MCF 10A (cell line): Measurements from ENCODE around the gene FOXP4. TPM values are rescaled to one million over a fixed set of nuclear protein-coding genes. Genes with fewer than 3 reads are reported as not detected.

ENCODE experiments used
- BruUV-seq: library from RNA; stranded (reverse); fragments of 400-500 nt; replicated peaks from 2 replicates; lab custom pipeline; 2021; lab: Mats Ljungman, UMichigan
- CTCF ChIA-PET: fragments of 300-600 bp; sonication (Branson Sonifier 250); formaldehyde crosslinking; extraction: SDS; loops from one replicate; lab custom pipeline; 2021; ENCODE audit warnings: antibody characterized with exemption, inconsistent platforms; lab: Yijun Ruan, JAX
- POLR2A ChIA-PET: fragments of 300-600, 350-650 bp; sonication (Branson Sonifier 250); formaldehyde crosslinking; extraction: SDS; loops from one replicate; lab custom pipeline; 2020; ENCODE audit warnings: antibody characterized with exemption, inconsistent platforms; lab: Yijun Ruan, JAX
- DNase-seq: peaks from one replicate; pipeline ENCODE4 v3.0.0-alpha.2; 2018; ENCODE audit not compliant: unreplicated experiment
- H3K27ac Mint-ChIP-seq: one replicate; pipeline ENCODE4 v1.8.0; 2022; ENCODE audit warnings: mild to moderate bottlenecking, low read depth, mixed read lengths; ENCODE audit not compliant: unreplicated experiment
- H3K27me3 Mint-ChIP-seq: one replicate; pipeline ENCODE4 v1.8.0; 2022; ENCODE audit warnings: mixed read lengths; ENCODE audit not compliant: insufficient read depth, unreplicated experiment
- H3K36me3 Mint-ChIP-seq: one replicate; pipeline ENCODE4 v1.8.0; 2022; ENCODE audit warnings: mild to moderate bottlenecking, moderate library complexity, mixed read lengths; ENCODE audit not compliant: insufficient read depth, unreplicated experiment
- H3K4me1 Mint-ChIP-seq: one replicate; pipeline ENCODE4 v1.8.0; 2022; ENCODE audit warnings: mixed read lengths; ENCODE audit not compliant: insufficient read depth, unreplicated experiment
- H3K4me3 Mint-ChIP-seq: one replicate; pipeline ENCODE4 v1.8.0; 2022; ENCODE audit warnings: mild to moderate bottlenecking, moderate library complexity, mixed read lengths; ENCODE audit not compliant: unreplicated experiment
- H3K9me3 Mint-ChIP-seq: one replicate; pipeline ENCODE4 v1.8.0; 2022; ENCODE audit warnings: mixed read lengths; ENCODE audit not compliant: unreplicated experiment
- intact Hi-C: fragments of 100-400 bp; cut with micrococcal nuclease; formaldehyde crosslinking; loops from 2 replicates; pipeline ENCODE4 v1.14.1; 2022
- total RNA-seq: library from RNA; stranded (reverse); gene quantifications from 2 replicates; pipeline ENCODE4 v1.2.3, GENCODE V29; 2022
- TF ChIP-seq, protein P1 (sequence below): fragments of 200-600 bp; IDR thresholded peaks from one replicate; pipeline ENCODE4 v1.8.0; 2022; ENCODE audit warnings: antibody characterized with exemption, mild to moderate bottlenecking; ENCODE audit not compliant: unreplicated experiment

Gene FOXP4
- total RNA-seq, 1 experiment from 2014 or later, result 16.5 TPM

DNA sequence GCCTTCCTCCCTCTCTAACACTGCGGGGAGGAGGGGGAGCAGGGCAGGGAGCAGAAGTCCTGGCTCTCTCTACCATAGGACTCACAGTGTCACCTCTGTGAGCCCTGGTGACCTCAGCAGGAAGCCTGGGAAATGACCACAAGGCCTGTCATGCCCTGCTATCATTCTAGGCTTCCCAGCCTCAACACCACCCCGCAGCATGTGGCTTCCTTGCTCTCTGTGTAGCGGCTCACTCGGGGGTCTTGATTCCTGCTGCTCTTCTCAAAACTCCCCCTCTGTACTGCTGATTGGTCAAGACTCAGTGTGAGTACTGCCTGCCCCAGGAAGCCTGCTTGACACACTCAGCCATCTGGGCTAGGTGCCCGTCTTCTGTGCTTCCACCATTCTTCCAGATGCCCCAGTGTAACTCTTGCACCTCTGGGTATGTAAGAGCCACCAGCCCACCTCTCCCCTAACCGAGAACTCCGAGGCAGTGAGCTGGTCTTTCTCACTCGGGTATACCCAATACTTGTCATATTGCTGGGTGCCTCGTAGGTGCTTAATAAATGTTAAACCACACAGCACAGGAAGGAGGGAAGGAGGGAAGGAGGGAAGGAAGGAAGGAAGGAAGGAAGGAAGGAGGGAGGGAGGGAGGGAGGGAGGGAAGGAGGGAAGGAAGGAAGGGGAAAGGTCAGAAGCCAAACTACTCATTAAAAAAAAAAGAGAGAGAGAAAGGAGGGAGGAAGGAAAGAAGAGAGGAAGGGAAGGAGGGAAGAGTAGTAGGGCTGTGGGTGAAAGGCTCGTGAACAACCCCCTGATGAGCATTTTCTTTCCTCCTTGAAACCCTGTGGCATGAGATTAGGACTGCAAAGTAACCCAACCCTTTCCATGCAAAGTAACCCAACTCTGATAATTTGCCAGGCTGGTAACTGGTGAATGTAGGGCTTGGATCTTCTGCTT is 97.0 kb downstream of the FOXP4 start:
- no peaks in the 10 kb centered on the region for H3K9me3 Mint-ChIP-seq
- no peak for DNase-seq
- no peaks in the 10 kb centered on the region for H3K27me3 Mint-ChIP-seq
- H3K4me1 Mint-ChIP-seq, result peaks cover 26% of the 10 kb centered on the region
- CTCF ChIA-PET, result interaction anchor here (0.8 to 1.7 kb wide), 6 partner anchors 13 to 276 kb away, joined by 3 to 7 read pairs (median 5); no protein-coding TSS in a partner anchor
- intact Hi-C loops, result no loop called here
- TF ChIP-seq, protein P1, sequence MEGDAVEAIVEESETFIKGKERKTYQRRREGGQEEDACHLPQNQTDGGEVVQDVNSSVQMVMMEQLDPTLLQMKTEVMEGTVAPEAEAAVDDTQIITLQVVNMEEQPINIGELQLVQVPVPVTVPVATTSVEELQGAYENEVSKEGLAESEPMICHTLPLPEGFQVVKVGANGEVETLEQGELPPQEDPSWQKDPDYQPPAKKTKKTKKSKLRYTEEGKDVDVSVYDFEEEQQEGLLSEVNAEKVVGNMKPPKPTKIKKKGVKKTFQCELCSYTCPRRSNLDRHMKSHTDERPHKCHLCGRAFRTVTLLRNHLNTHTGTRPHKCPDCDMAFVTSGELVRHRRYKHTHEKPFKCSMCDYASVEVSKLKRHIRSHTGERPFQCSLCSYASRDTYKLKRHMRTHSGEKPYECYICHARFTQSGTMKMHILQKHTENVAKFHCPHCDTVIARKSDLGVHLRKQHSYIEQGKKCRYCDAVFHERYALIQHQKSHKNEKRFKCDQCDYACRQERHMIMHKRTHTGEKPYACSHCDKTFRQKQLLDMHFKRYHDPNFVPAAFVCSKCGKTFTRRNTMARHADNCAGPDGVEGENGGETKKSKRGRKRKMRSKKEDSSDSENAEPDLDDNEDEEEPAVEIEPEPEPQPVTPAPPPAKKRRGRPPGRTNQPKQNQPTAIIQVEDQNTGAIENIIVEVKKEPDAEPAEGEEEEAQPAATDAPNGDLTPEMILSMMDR, result no peak
- no peak overlapping the region for H3K4me3 Mint-ChIP-seq
- no TSS peak for BruUV-seq
- POLR2A ChIA-PET, result interaction anchor here (0.6 to 1.4 kb wide), 2 partner anchors 17 to 80 kb away, joined by 3 to 10 read pairs; no protein-coding TSS in a partner anchor
- H3K27ac Mint-ChIP-seq, result peak overlapping the region; percentile 91
- H3K36me3 Mint-ChIP-seq, result peaks cover 18% of the 10 kb centered on the region

DNA sequence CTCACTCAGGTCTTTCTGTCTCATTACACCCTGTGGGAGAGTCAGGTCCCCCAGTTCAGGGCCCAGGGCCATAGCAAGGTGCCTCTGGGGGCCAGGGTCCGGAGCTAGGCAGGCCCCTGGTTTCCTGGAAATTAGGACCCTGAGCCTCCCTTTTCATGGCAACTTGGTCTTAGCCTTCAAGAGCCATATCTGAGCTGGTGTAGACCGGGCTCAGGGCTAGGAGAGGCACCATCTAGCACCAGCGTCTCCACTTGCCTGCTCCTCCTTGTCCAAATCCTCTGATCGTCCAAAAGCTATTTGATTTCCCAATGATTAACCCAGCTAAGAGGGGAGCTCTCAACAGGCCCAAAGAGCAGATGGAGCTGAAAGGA is 97.7 kb downstream of the FOXP4 start:
- H3K4me3 Mint-ChIP-seq, result no peak overlapping the region
- peaks cover 23% of the 10 kb centered on the region for H3K36me3 Mint-ChIP-seq
- no peaks in the 10 kb centered on the region for H3K9me3 Mint-ChIP-seq
- intact Hi-C loops, result no loop called here
- H3K27me3 Mint-ChIP-seq, result no peaks in the 10 kb centered on the region
- no TSS peak for BruUV-seq
- DNase-seq, result no peak
- CTCF ChIA-PET, result interaction anchor here (0.6 to 1.1 kb wide), 6 partner anchors 13 to 276 kb away, joined by 3 to 6 read pairs (median 4); no protein-coding TSS in a partner anchor
- H3K4me1 Mint-ChIP-seq, result peaks cover 26% of the 10 kb centered on the region
- POLR2A ChIA-PET, result interaction anchor here (0.6 to 1.4 kb wide), 2 partner anchors 18 to 135 kb away, joined by 3 to 10 read pairs; no protein-coding TSS in a partner anchor
- TF ChIP-seq, protein P1, result no peak
- peak overlapping the region; percentile 91 for H3K27ac Mint-ChIP-seq

DNA sequence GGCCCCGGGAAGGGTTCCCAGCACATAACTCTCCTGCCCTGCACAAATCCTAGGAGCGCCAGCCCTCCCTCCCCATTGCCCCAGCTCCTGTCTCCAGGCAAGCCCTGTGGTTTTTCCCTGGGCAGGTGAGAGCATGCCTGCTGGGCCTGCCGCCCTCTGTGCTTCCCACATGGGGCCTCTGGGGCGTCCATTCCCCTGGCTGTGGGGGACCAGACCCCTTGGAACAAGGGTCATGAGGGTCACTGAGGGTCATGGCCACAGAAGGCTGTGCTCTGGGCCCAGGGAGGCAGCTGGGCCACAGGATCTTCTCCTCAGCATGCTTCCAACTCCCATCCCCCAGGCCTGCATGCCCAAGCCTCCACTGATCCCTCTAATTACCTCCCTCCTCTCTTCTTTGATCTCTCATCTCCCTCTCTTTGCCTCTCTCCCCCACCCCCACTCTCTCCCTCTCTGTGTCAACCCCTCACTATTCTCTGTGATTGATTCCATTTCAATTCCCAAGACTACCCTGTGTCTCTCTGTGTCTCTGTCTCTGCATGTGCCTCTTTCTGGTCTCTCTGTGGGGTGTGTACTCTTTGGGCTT is 98.2 kb downstream of the FOXP4 start:
- intact Hi-C loops, result no loop called here
- Mint-ChIP-seq H3K4me1 (peaks cover 26% of the 10 kb centered on the region), H3K27me3 (no peaks in the 10 kb centered on the region), H3K27ac (peak overlapping the region; percentile 91), H3K4me3 (peak overlapping the region; percentile 13), H3K9me3 (no peaks in the 10 kb centered on the region), H3K36me3 (peaks cover 26% of the 10 kb centered on the region)
- DNase-seq, result peak; percentile 49
- ChIA-PET POLR2A (interaction anchor here (0.6 to 1.4 kb wide), 2 partner anchors 18 to 134 kb away, joined by 3 to 10 read pairs; no protein-coding TSS in a partner anchor), CTCF (interaction anchor here (0.5 to 1.1 kb wide), 7 partner anchors 14 to 277 kb away, joined by 3 to 6 read pairs (median 3); no protein-coding TSS in a partner anchor)
- no TSS peak for BruUV-seq
- TF ChIP-seq, protein P1, result no peak
